ENCODE data around the gene ERICH4. TPM values are rescaled to one million over a fixed set of nuclear protein-coding genes. Genes with fewer than 3 reads are reported as not detected.

ERICH4 gene
- total RNA-seq, 1 experiment from 2014 or later: not detected

DNA sequence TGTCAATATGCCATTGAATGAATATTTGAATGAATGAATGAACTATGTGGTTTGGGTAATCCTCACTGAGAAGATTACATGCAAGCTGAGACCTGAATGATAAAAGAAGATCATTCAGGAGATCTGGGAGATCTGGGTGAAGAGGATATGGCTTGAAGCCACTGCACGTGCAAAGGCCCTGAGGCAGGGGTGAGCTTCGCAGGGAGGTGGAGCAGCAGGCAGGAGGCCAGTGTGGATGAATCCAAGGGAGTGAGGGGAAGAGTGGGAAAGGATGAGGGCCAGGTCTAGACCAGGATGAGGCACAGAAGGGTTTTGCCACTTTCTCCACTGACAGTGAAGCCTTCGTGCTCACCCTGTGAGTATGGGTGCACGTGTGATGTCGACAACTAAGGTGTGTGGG lies 49.9 kb downstream of the ERICH4 start:
- no peak overlapping the region for H3K27ac ChIP-seq
- no peak for DNase-seq
- H2AFZ ChIP-seq: no peak overlapping the region
- peaks cover 28% of the 10 kb centered on the region for H3K27me3 ChIP-seq (ENCODE audit: insufficient read depth, low read depth)
- no peak overlapping the region for H3K4me2 ChIP-seq
- no TSS peak for BruUV-seq (replicated peaks)
- CTCF ChIA-PET: no interaction called here
- no peaks in the 10 kb centered on the region; the same call in 1 of the 2 replicates for H3K9me3 ChIP-seq (ENCODE audit: insufficient read depth, low read depth)
- intact Hi-C loops (cut with micrococcal nuclease; ENCODE audit: unreplicated experiment): no loop called here
- no peaks in the 10 kb centered on the region for H3K4me1 ChIP-seq (replicated peaks; ENCODE audit: insufficient read depth)
- H4K20me1 ChIP-seq (ENCODE audit: insufficient read depth): no peaks in the 10 kb centered on the region
- no peaks in the 10 kb centered on the region for H3K36me3 ChIP-seq (ENCODE audit: low read depth)
- H3K79me2 ChIP-seq (ENCODE audit: low read depth): no peaks in the 10 kb centered on the region
- POLR2A ChIA-PET (ENCODE audit: unreplicated experiment): no interaction called here
- no peaks in the 10 kb centered on the region for H3K9me2 ChIP-seq (ENCODE audit: insufficient read depth)
- no peak overlapping the region for H3K4me3 ChIP-seq
- no peak for TF ChIP-seq EZH2 (IDR thresholded peaks at IDR 0.05; ENCODE audit: low read depth)
- no peaks in the 10 kb centered on the region for H3F3A ChIP-seq (ENCODE audit: insufficient read depth, low read depth)

Other genes with a start within 250 kb of the ERICH4 start
- 6.8 and 14.9 TPM in 2 replicates for gene CYP2S1, start 249.9 kb upstream of the ERICH4 start, total RNA-seq (2021)
- gene AXL, start 223.9 kb upstream of the ERICH4 start, total RNA-seq (2021): 236 and 271 TPM in 2 replicates
- gene HNRNPUL1, start 178.8 kb upstream of the ERICH4 start, total RNA-seq (2021): 248 and 266 TPM in 2 replicates
- 24.1 and 26.4 TPM in 2 replicates for gene CCDC97, start 133.0 kb upstream of the ERICH4 start, total RNA-seq (2021)
- 67.9 and 74.9 TPM in 2 replicates for gene TGFB1, start 89.2 kb upstream of the ERICH4 start, total RNA-seq (2021)
- 8.0 and 10.8 TPM in 2 replicates for gene B9D2, start 79.0 kb upstream of the ERICH4 start, total RNA-seq (2021)
- 21.9 and 31.0 TPM in 2 replicates for gene TMEM91, start 66.6 kb upstream of the ERICH4 start, total RNA-seq (2021)
- 37.7 and 43.7 TPM in 2 replicates for gene EXOSC5, start 45.8 kb upstream of the ERICH4 start, total RNA-seq (2021)
- gene BCKDHA, start 45.3 kb upstream of the ERICH4 start, total RNA-seq (2021): 26.3 and 28.4 TPM in 2 replicates
- gene B3GNT8, start 15.8 kb upstream of the ERICH4 start, total RNA-seq (2021): 0.20 TPM in 1 of 2 replicates, not detected in the other
- gene DMAC2, start 3.2 kb upstream of the ERICH4 start, total RNA-seq (2021): 38.6 and 42.6 TPM in 2 replicates
- gene CEACAM21, start 133.0 kb downstream of the ERICH4 start, total RNA-seq (2021): not detected in 2 replicates
- not detected in 2 replicates for gene CEACAM4, start 183.9 kb downstream of the ERICH4 start, total RNA-seq (2021)
- gene CEACAM7, start 245.1 kb downstream of the ERICH4 start, total RNA-seq (2021): not detected in 2 replicates